K562 (cell line): ENCODE data around the gene ZNF652. TPM values are rescaled to one million over a fixed set of nuclear protein-coding genes. Genes with fewer than 3 reads are reported as not detected.
A peak's percentile ranks its signal among the peaks of the same experiment; 100 is the strongest.

Experiments
- ATAC-seq: fragments of 200-7000 bp; cut with Tn5 transposase; 3 replicates; pipeline ENCODE4 v1.9.1; 2020; ENCODE audit warnings: moderate library complexity
- BruUV-seq: library from RNA; stranded (reverse); fragments of 400-500 nt; replicated peaks from 2 replicates; lab custom pipeline; 2021; lab: Mats Ljungman, UMichigan
- CTCF ChIA-PET: fragments of 300-600 bp; formaldehyde crosslinking; extraction: SDS; loops from one replicate; lab custom pipeline; 2021; ENCODE audit warnings: low intra/inter-chr PET ratio; lab: Yijun Ruan, JAX
- POLR2A ChIA-PET: fragments of 300-600, 350-650 bp; sonication (Branson Sonifier 250); formaldehyde crosslinking; extraction: SDS; loops from one replicate; lab custom pipeline; 2021; ENCODE audit warnings: antibody characterized with exemption, inconsistent platforms; lab: Yijun Ruan, JAX
- DNase-seq, 4 experiments: peaks; one replicate each; pipeline versions ENCODE4 v3.0.0 to v3.0.0-alpha.2; 2011 to 2018; ENCODE audit warnings: low spot score in 3 of 4, mixed read lengths in 3 of 4; ENCODE audit errors: extremely low read depth in 1 of 4
- FAIRE-seq: peaks from 2 replicates; lab custom pipeline; 2011; peaks lifted over from hg19 to GRCh38; lab: Jason Lieb, UNC
- H2AFZ ChIP-seq: 2 replicates; pipeline ENCODE4 v1.6.0; 2011; ENCODE audit warnings: low read depth, low read length, control low read depth, inconsistent platforms
- H3K27ac ChIP-seq: fragments of 200-600 bp; 3 replicates; pipeline ENCODE4 v1.8.0; 2011; ENCODE audit warnings: low read depth, mild to moderate bottlenecking, control low read depth, inconsistent platforms, low read length, moderate library complexity, mixed read lengths; ENCODE audit errors: extremely low read depth
- H3K27me3 ChIP-seq, 2 experiments: fragments of 300-600 bp in 1 of 2; 2 replicates in 1 of 2; 3 replicates in 1 of 2; pipeline versions ENCODE4 v1.6.0 to v1.8.0; 2011; ENCODE audit warnings: inconsistent platforms in 2 of 2, low read length in 2 of 2, mild to moderate bottlenecking in 1 of 2, mixed read lengths in 1 of 2, moderate library complexity in 1 of 2; ENCODE audit not compliant: control insufficient read depth in 2 of 2, insufficient read depth in 2 of 2
- H3K36me3 ChIP-seq: fragments of 300-600 bp; 3 replicates; pipeline ENCODE4 v1.8.0; 2011; ENCODE audit warnings: mild to moderate bottlenecking, low read length, inconsistent platforms; ENCODE audit not compliant: control insufficient read depth, insufficient read depth
- H3K4me1 ChIP-seq, 2 experiments: fragments of 200-600 bp in 1 of 2; replicated peaks in 1 of 2; 2 replicates in 1 of 2; 3 replicates in 1 of 2; pipeline versions ENCODE4 v1.5.1 to v1.8.0; 2011; ENCODE audit warnings: inconsistent platforms in 2 of 2, low read length in 2 of 2, mild to moderate bottlenecking in 1 of 2, mixed read lengths in 1 of 2, moderate library complexity in 1 of 2; ENCODE audit not compliant: control insufficient read depth in 2 of 2, insufficient read depth in 2 of 2
- H3K4me2 ChIP-seq: 2 replicates; pipeline ENCODE4 v1.6.1; 2011; ENCODE audit warnings: low read length, control low read depth, inconsistent platforms, mixed read lengths; ENCODE audit not compliant: insufficient read depth
- H3K4me3 ChIP-seq: fragments of 200-600 bp; sonication (generic), shearing (Covaris generic); 2 replicates; pipeline ENCODE4 v1.5.1; 2016; ENCODE audit warnings: control low read depth, inconsistent platforms
- H3K79me2 ChIP-seq: fragments of 200-600 bp; 3 replicates; pipeline ENCODE4 v1.8.0; 2011; ENCODE audit warnings: low read length, inconsistent platforms; ENCODE audit not compliant: control insufficient read depth, insufficient read depth
- H3K9ac ChIP-seq, 2 experiments: 2 replicates each; pipeline versions ENCODE4 v1.6.0 to v1.6.1; 2011; ENCODE audit warnings: low read depth in 2 of 2, low read length in 2 of 2, control low read depth in 1 of 2, inconsistent platforms in 1 of 2, mild to moderate bottlenecking in 1 of 2, mixed read lengths in 1 of 2; ENCODE audit not compliant: insufficient read depth in 1 of 2
- H3K9me1 ChIP-seq: one replicate; pipeline ENCODE4 v1.6.0; 2011; ENCODE audit warnings: inconsistent platforms, mild to moderate bottlenecking, low read length, moderate library complexity; ENCODE audit not compliant: control insufficient read depth, insufficient read depth
- H3K9me3 ChIP-seq: replicated peaks from 2 replicates; pipeline ENCODE4 v1.5.1; 2011; ENCODE audit warnings: low read depth, low read length, inconsistent platforms; ENCODE audit not compliant: control insufficient read depth, insufficient read depth
- H4K20me1 ChIP-seq: replicated peaks from 2 replicates; pipeline ENCODE4 v1.6.1; 2011; ENCODE audit warnings: low read length, inconsistent platforms, mixed read lengths; ENCODE audit not compliant: control insufficient read depth, insufficient read depth
- ARHGAP35 ChIP-seq: fragments of 450-650 bp; IDR thresholded peaks from 2 replicates; pipeline ENCODE4 v1.6.1; 2018; ENCODE audit not compliant: partially characterized antibody
- CTCF ChIP-seq, 3 experiments: IDR thresholded peaks in 2 of 3; conservative IDR thresholded peaks in 1 of 3; 2 replicates each; pipeline ENCODE4 v1.5.1; 2011 to 2012; ENCODE audit warnings: low read length in 3 of 3, mild to moderate bottlenecking in 3 of 3, control low read depth in 2 of 3, improper control_type of control experiment in 1 of 3, inconsistent platforms in 1 of 3, low read depth in 1 of 3, mixed read lengths in 1 of 3, moderate library complexity in 1 of 3; ENCODE audit not compliant: insufficient read depth in 2 of 3
- PRDM10 ChIP-seq: fragments of 450-650 bp; IDR thresholded peaks from 2 replicates; pipeline ENCODE4 v1.6.1; 2018; ENCODE audit not compliant: partially characterized antibody
- RAD21 ChIP-seq, 2 experiments: fragments of 250-450 bp in 1 of 2; fragments of 450-650 bp in 1 of 2; sonication (Bioruptor Pico) in 1 of 2; formaldehyde crosslinking in 1 of 2; IDR thresholded peaks in 1 of 2; conservative IDR thresholded peaks in 1 of 2; 2 replicates each; pipeline versions ENCODE4 v1.4.0 to v1.8.0; 2020 to 2022; ENCODE audit warnings: mild to moderate bottlenecking in 2 of 2, moderate library complexity in 1 of 2
- ZNF232 ChIP-seq: sonication (generic); formaldehyde crosslinking; IDR thresholded peaks from 2 replicates; pipeline ENCODE4 v1.8.0; 2022; ENCODE audit warnings: mild to moderate bottlenecking, missing genetic modification reagents
- ZNF511 ChIP-seq: sonication (generic); formaldehyde crosslinking; IDR thresholded peaks from 2 replicates; pipeline ENCODE4 v1.8.0; 2022; ENCODE audit warnings: mild to moderate bottlenecking, missing genetic modification reagents
- WGBS: fragments of 100-300 bp; shearing (Covaris generic); methylation state at CpG from one replicate; pipeline ENCODE4 v1.1.6; 2016; ENCODE audit warnings: low coverage, mixed read lengths; ENCODE audit not compliant: insufficient coverage; ENCODE audit errors: missing lambda C conversion rate; 5-methylcytosine and 5-hydroxymethylcytosine counted together
- in situ Hi-C: fragments of 300-500 bp; cut with MboI; formaldehyde crosslinking; loops from 4 replicates; pipeline ENCODE4 v1.15.0; 2018; ENCODE audit warnings: inconsistent platforms, mixed read lengths
- intact Hi-C: fragments of 100-400 bp; cut with micrococcal nuclease; formaldehyde crosslinking; loops from 2 replicates; pipeline ENCODE4 v1.14.2; 2022
- polyA plus RNA-seq, 8 experiments: library from polyadenylated mRNA; depleted of rRNA in 4 of 8; stranded (reverse) in 5 of 8; unstranded in 3 of 8; fragments of >200 nt; fragmentation: Nextera tagmentation in 2 of 8; fragmentation: Illumina TruSeq in 1 of 8; extraction: Ambion mirVana in 2 of 8; extraction: Trizol in 1 of 8; gene quantifications; 2 replicates each; pipeline versions ENCODE4 v1.2.1 to v1.2.3, GENCODE V29; 2011 to 2014; ENCODE audit warnings: inconsistent platforms in 1 of 8, missing spikeins in 1 of 8
- total RNA-seq, 7 experiments: library from RNA; depleted of rRNA in 6 of 7; stranded (reverse); fragments of >200 nt in 6 of 7; fragmentation: Illumina TruSeq in 2 of 7; extraction: Trizol in 2 of 7; gene quantifications; 2 replicates each; pipeline versions ENCODE4 v1.2.1 to v1.2.3, GENCODE V29; 2011 to 2021; ENCODE audit warnings: low replicate concordance in 1 of 7

ZNF652 gene
- total and polyA plus RNA-seq, 9 of the 15 experiments (the other 6 are each of a cell fraction or from before 2014, with no cell fraction given): 5.1 to 15.5 (median 7.8) TPM

- peaks cover 0 to 7% of the 10 kb centered on the region in 2 experiments; a peak in 1 of 5 replicates for H3K27me3 ChIP-seq
- 35% methylated on average over 4 of the region's 4 CpGs for WGBS
- H4K20me1 ChIP-seq: no peaks in the 10 kb centered on the region
- no peaks in the 10 kb centered on the region for H3K36me3 ChIP-seq
- intact Hi-C loops: no loop called here
- no peaks in the 10 kb centered on the region for H3K79me2 ChIP-seq
- TF ChIP-seq ZNF511 (CRISPR knock-in tag) (no peak), RAD21 (CRISPR knock-in tag; conservative IDR thresholded peaks at IDR 0.05 in 1 of 2, IDR thresholded peaks at IDR 0.05 in 1 of 2) (0 out of 4 replicates have a peak, but pooled peaks of 1 of the 2 experiments have one; percentile 4), CTCF (IDR thresholded peaks at IDR 0.05 in 2 of 3, conservative IDR thresholded peaks at IDR 0.05 in 1 of 3; ENCODE audit: insufficient read depth in 2 of 3, low read depth in 1 of 3, low read length in 3 of 3) (0 out of 6 replicates have a peak, but pooled peaks of 1 of the 3 experiments have one; percentile 10), ZNF232 (CRISPR knock-in tag) (no peak), PRDM10 (no peak), ARHGAP35 (no peak)
- H3K4me1 ChIP-seq: peaks cover 6 to 8% of the 10 kb centered on the region in 2 experiments; a peak in 4 of 5 replicates
- no peak overlapping the region for H3K4me3 ChIP-seq
- H3K9me3 ChIP-seq: no peaks in the 10 kb centered on the region
- DNase-seq (no peak), FAIRE-seq (no peak), ATAC-seq (no peak)
- ChIA-PET POLR2A (interaction anchor here (0.6 to 1.9 kb wide), 2 partner anchors 14 to 1199 kb away, joined by 4 to 6 read pairs; no protein-coding TSS in a partner anchor), CTCF (no interaction called here)
- H2AFZ ChIP-seq: no peak overlapping the region
- in situ Hi-C loops: no loop called here
- no peak overlapping the region for H3K27ac ChIP-seq
- H3K9me1 ChIP-seq: no peaks in the 10 kb centered on the region
- H3K9ac ChIP-seq: no peak overlapping the region
- no peak overlapping the region for H3K4me2 ChIP-seq
- no TSS peak for BruUV-seq
These were observed 108.0 kb downstream of the ZNF652 start for GRCh38 chr17:49254066-49254465.
